Measurements from ENCODE around the gene P2RY6.

- TF ChIP-seq CTCF (conservative IDR thresholded peaks at IDR 0.05) (no peak), ZFX (IDR thresholded peaks at IDR 0.05) (no peak)
These were observed 2.6 kb upstream of the P2RY6 start for GRCh38 chr11:73269459-73270015.
